ENCODE measurements around the gene TBC1D8.

Gene TBC1D8

DNA sequence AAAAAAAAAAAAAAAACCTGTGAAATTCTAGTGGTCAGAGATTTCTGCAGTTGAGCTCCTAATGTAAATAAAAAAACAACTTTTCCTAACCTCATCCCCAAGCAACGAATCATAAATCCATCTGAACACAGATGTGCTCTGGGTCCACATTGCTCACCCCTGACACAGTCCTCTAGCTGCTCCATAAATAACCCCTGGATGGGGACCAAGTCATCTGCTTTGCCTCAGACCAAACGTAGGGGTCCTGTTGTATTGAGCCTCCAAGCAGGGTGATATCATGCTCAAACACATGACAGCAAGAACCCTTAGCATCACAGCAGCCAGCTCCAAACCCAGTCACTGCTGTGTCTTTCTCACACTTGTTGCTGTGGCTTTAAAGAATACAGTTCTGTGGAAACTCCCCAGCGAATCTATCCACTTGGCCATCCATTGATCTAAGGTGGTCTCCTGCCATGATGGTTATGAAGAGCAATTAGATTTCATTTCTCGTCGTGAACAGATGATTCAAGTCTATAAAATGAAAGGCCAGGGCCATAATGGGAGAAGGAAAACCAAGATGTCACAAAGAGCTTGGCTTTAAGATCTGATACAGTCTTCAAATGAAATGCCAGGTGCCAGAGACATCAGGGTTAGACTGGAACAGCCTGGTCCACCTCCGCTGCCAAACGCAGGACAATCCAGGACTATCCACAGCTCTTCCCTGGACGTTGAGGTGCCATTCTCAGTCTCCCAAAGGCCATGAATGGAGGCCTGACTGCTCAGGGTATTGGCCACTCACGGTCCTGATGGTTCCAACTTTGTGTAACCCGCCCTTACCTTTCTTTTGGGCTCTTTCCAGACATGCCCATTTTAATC is 39.0 kb downstream of the TBC1D8 start:
- no peak for DNase-seq (ENCODE audit: low read depth in 2 of 2)

DNA sequence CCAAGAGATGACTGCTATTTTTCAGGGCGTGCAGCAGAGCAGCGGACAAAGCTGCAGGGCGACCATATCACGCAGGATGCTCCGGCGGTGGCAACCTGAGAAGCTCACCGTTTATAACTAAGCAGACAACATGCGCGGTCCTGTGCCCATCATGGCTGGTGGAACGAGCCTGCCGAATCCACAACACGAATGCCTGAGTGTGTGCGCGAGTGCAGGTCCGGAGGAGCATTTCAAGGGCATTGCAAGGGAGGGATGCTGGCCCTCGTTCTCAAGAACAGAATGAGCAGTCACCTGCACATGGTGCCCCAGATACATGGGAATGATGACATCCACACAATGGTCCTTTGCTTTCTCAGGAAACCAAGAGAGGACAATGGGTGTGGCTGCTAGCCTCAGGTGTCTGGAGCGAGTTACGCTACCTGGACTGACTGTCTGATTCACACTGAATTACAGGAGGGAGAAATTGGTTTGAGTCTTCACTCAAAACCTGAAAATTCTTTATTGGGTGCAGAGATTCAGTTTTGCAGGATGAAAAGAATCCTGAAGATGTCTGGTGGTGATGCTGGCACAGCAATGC is 39.8 kb downstream of the TBC1D8 start:
- no peak for DNase-seq (ENCODE audit: low read depth in 2 of 2)

DNA sequence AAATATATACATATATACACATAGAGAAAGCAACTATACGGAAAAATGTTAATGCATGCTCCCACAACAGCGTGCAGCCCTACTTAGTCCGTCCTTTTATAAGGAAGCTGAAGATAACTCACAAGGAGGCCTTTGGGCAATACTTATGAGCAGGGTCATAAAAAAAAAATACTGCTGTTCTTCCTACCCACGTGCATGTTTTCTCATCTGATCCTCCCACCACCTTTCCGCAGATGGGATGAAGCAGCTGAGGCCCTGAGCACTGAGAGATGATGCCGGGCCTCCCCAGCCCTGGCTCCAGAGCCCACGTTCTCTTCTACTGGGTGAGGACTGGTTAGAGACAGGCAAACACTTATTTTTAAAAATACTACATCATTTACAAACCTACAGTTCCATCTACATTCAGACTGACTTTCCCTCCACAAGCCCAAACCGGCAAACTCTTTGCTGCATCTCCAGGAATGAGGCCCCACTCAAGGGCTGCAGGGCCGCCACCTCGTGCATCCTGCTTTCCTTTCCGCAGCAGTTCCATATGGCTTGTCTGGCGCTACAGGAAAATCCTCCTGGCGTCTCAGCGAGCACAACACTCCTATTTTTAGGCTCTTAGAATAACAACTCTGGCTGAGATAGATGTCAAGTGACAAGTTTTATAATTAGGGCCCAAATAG is 41.6 kb downstream of the TBC1D8 start:
- DNase-seq (ENCODE audit: low read depth in 2 of 2), result no peak

DNA sequence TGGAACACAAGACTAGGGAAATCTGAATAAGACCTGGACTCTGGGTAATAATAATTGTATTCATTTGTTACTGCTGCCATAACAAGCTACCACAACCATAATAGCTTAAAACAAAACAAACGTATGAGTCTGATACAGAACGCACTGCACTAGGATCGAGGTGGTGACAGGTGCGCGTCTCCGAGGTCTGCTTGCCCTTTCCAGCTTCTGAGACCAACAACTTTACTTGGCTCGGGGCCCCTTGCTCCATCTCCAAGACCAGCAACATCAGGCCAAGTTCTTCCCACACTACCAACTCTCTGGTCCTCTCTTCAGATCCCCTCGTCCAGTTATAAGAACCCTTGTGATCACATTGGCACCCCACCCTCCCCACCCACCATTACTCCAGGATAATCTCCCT is 42.8 kb downstream of the TBC1D8 start:
- DNase-seq (ENCODE audit: low read depth in 2 of 2), result no peak

- no peak for DNase-seq (ENCODE audit: low read depth in 2 of 2)
Observed at GRCh38 chr2:101107241-101107640, 43.9 kb downstream of the TBC1D8 start.

DNA sequence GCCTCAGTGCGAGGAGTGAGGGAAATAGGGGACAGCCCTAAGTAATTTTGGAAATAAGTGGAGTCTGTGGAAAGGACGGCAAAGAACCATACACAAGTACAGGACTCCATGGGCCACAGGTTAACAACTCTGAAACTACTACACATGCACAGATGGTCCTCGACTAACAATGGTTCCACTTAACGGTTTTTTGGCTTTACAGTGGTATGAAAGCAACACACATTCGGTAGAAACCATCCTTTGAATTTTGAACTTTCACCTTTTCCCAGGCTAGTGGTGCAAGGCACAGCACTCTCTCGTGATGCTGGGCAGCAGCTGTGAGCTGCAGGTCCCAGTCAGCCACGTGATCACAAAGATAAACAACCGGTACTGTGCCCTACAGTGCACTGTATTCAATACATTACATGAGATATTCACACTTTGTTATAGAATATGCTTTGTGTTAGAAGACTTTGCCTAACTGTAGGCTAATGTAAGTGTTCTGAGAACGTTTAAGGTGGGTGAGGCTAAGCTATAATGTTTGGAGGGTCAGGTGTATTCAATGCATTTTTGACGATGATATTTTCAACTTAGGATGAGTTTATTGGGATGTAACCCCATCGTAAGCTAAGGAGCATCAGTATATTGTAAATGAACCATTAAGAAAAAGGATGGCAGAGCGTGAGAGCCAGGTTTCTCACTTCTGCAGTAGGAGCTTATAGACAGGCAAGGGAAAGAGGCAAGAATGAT is 44.6 kb downstream of the TBC1D8 start:
- no peak for DNase-seq (ENCODE audit: low read depth in 2 of 2)

DNA sequence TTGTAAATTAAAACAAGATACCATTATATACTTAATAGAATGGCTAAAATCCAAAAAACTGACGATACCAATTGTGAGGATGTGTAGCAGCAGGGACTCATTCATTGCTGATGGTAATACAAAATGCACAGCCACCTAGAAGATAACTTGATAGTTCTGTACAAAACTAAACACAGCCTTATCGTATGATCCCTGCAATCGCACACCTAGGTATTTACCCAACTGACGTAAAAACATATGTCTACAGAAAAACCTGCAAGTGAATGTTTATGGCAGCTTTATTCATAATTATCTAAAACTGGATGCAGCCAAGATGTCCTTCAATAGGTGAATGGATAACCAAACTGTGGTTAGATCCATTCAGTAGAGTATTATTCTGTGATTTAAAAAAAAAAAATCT is 45.5 kb downstream of the TBC1D8 start:
- DNase-seq (ENCODE audit: low read depth in 2 of 2), result no peak

GRCh38 chr2:101097638-101098037 is 53.5 kb downstream of the TBC1D8 start:
- DNase-seq (ENCODE audit: low read depth in 2 of 2), result no peak

DNA sequence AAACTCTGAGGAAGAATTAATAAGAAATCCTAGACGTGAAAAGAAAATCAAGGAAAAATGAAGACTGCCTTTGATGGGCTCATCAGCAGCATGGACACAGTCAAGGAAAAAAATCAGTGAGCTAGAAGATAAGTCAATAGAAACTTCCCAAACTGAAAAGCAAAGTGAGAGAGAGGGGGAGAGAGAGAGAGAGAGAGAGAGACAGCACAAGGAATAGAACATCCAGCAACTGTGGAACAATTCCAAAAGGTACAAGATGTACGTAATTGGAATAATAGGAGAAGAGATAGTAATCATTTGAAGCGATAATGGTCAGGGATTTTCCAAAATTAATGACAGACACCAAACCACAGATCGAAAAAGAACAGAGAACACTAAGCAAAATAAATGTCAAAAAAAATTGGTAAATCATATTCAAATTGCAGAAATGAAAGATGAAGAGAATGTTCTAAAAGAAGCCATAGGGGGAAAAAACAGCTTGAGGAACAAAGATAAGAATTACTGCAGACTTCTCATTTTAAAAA is 54.5 kb downstream of the TBC1D8 start:
- no peak for DNase-seq (ENCODE audit: low read depth in 2 of 2)

- DNase-seq (ENCODE audit: low read depth in 2 of 2), result no peak
Observed at GRCh38 chr2:101094351-101094750, 56.8 kb downstream of the TBC1D8 start.

GRCh38 chr2:101089942-101090799 is 61.0 kb downstream of the TBC1D8 start:
- no peak for DNase-seq (ENCODE audit: low read depth in 2 of 2)

- no peak for DNase-seq (ENCODE audit: low read depth in 2 of 2)
Observed at GRCh38 chr2:101089419-101089818, 61.8 kb downstream of the TBC1D8 start.

GRCh38 chr2:101087638-101088037 is 63.5 kb downstream of the TBC1D8 start:
- no peak for DNase-seq (ENCODE audit: low read depth in 2 of 2)

DNA sequence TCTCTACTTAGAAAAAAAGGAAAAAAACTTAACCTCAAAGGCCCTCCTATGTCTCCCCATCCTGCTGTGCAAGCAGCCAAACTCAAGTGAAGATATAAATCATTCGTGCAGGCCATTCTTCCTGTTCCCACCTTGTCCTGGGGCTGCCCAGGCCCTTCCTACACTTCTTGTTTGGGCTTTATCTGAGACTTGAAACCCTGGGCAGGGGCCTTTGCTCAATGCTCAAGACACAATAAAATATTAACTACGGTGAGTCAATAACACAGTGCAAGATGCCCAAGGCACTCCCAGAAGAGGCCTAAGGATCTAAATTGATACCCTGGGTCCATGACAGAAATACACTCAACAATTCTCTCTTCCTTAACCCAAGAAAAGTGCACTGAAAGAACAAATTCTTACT is 67.6 kb downstream of the TBC1D8 start:
- no peak for DNase-seq (ENCODE audit: low read depth in 2 of 2)

- DNase-seq (ENCODE audit: low read depth in 2 of 2), result no peak
Observed at GRCh38 chr2:101082998-101083397, 68.2 kb downstream of the TBC1D8 start.

GRCh38 chr2:101081375-101081907 is 69.7 kb downstream of the TBC1D8 start:
- DNase-seq (ENCODE audit: low read depth in 2 of 2), result no peak

DNA sequence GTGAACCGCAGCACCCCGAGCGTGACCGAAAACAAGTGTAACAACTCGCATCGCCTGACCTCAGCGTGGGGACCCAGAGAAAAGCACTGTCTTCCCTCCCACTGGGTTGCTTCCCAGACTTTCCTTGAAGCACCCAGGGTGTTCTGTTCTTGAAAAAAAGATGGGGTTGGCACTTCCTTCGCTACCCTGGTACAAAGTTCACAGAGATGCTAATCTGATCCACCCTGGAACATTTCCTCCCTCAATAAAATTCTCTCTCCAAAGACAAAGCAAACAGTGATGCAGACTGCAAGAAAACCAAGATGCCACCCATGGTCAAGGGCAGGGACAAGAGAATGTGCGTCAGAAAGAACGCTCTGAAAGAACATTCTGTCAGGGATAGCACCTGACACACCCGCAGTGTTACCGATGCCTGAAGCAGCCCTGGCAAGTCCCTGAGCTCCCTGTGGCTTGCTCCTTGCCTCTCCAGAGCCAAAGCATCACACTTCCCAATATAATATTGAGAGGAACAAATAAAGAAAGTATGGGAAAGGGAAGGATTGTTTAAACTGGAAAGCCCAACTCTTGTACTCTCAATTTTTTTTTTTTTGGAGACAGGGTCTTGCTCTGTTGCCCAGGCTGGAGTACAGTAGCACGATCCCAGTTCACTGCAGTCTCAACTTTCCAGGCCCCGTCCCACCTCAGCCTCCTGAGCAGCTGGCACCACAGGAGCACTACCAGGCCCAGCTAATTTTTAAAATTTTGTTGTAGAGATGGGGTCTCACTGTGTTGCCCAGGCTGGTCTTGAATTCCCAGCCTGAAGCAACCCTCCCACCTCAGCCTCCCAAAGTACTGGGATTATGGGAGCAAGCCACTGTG is 70.7 kb downstream of the TBC1D8 start:
- no peak for DNase-seq (ENCODE audit: low read depth in 2 of 2)

DNA sequence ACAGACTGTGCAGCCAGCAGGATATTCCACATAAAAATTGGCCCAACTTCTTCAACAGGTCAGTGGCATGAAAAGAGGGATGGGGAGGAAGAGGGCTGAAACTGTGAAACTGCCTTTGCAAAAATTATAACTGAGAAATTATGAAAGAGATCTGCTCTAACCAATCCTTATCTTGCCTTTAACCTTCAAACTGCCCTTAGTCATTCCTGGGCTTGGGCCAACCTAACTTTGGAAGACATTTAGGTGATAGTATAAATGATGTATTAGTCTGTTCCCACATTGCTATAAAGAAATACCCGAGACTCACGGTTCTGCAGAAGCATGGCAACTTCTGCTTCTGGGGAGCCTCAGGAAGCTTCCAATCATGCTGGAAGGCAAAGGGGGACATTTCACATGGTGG is 74.6 kb downstream of the TBC1D8 start:
- DNase-seq (ENCODE audit: low read depth in 2 of 2), result no peak

GRCh38 chr2:101064868-101065549 is 86.2 kb downstream of the TBC1D8 start:
- no peak for DNase-seq (ENCODE audit: low read depth in 2 of 2)
